ENCODE measurements around the gene FADS1.

FADS1 gene

DNA sequence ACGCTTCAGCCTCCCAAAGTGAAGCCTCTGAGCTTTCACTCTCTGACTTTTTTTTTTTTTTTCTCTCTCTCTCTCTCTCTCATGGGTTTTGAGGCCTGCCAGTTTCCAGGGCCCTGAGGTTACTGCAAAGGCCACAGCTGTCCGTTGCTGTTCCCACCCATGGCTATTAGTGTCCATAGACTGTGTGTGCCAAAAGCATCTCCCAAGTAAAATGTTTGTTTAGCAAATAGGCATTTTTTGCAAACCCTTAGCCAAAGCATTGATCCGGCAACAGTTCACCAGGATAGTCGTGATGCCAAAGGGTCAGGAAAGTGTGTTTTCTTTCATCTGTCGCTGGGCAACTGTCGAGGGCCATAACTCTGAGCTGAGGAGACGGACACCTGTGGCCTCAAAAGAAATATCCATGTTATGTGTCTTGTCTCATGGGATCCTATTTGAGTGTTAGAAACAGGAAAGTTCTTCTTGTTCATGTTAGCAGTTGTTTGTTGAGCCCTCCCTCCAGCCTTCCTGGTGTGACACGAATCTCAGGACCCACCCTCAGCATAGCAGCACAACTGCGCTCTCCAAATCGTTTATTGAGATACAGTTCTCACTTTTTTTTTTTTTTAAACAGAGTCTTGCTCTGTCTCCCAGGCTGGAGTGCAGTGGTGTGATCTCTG is 29.7 kb upstream of the FADS1 start:
- no peak for DNase-seq
- ATAC-seq = no peak

DNA sequence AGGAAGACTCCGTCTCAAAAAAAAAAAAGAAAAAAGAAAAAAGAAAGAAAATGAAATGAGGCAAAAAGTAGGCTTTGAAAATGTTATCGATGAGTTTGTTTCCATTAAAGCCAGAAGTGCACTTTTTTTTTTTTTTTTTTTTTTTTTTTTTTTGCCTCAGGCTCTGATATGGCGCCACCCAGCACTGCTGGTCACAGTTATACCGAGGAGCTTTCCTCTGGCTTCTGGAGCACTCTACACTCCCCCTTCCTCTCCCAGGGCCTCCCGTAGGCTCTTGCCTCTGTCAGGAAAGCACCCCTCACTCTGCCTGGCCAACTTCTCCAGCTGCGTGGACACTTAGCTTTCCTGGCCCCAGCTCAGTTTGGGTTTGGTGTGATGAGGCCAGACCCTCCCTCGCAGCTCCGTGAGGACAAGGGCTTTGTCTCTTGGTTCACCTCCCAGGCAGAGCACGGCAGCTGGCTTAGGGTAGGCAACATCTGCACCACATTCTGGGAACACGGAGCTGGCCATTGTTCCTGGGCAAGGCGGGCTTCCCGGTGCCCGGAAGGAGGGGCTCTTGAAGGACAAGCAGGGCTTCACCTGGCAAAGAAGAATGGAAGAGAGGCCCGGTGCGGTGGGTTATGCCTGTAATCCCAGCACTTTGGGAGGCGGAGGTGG is 28.2 kb upstream of the FADS1 start:
- no peak for ATAC-seq
- DNase-seq = no peak

DNA sequence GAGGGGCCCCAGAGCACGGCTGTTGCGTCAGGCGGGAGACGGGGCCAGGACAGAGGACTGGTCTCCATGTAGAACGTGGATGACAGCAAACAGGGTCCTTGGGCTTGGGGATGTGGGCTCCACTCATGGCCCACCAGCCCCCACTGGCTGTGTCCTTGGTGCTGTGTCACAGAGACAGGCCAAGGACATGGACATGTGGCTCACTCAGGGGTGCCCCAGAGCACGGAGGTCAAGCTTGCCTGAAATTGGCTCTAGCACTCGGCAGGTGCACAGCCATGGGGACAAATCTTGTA is 25.7 kb upstream of the FADS1 start:
- DNase-seq = no peak

DNA sequence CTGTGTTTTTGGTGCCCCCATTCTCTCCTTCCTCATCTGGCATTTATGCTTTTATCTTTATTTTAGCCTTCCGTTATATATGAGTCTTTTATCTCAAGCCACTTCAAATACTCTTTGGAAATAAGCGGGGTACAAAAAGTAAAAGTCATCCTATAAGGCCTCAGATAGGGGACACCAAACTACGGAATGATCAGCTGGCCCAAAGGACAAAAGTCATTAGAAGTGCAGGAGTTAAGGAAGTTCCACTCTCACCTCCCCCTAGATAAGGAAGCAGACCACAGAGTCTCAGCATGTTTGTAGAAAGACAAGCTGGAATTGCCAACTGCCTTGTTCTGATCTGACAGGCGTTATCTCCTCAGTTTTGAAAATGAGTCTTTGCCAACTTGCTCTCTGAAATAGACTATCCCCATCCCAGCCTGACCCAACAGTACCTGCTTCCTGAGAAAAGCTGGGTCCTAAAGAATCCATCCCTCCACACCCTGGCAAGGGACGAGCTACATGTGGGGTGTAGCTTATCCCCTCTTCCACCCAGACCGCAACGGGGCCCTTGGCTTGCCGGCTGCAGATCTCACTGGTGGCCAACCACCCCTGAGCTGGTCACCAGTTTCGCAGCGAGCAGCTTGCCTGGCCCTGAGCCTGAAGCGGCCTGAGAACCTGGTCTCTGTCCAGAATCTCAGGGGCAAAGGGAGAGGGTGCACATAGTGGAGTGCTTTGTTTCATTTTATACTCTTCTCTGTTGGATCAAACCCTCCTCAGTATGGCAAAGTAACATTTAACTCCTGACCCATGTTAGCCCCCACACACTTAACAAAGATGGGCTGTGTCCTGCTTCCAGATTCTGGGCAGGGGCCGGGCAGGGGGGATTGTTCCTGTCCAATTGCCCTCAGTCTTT is 25.1 kb upstream of the FADS1 start:
- DNase-seq (no peak), ATAC-seq (no peak)

More for the DNA sequence above, 25.7 kb upstream of the FADS1 start:
- ATAC-seq = no peak

DNA sequence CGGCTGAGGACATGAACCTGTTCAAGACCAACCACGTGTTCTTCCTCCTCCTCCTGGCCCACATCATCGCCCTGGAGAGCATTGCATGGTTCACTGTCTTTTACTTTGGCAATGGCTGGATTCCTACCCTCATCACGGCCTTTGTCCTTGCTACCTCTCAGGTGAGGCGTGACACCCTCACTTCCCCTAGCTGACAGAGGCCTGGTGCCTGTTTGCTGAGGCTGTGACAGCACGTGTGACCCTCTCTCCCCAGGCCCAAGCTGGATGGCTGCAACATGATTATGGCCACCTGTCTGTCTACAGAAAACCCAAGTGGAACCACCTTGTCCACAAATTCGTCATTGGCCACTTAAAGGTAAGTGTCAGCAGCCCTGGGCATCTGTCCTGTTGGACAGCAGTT is 23.6 kb upstream of the FADS1 start:
- ATAC-seq (no peak), DNase-seq (no peak)

DNA sequence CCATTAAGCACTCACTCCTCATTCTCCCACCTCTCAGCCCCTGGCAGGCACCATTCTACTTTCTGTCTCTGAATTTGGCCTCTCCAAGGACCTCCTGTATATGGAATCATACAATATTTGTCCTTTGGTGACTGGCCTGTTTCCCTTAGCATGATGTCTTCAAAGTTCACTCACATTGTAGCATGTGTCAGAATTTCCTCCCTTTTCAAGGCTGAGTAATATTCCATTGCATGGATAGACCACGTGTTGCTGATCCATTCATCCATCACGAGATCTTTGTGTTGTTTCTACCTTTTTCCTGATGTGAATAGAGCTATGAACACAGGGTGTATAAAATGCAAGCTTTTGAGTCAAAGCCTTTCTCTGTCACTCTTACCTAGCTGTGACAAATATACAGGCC is 22.9 kb upstream of the FADS1 start:
- DNase-seq = no peak
- no peak for ATAC-seq

DNA sequence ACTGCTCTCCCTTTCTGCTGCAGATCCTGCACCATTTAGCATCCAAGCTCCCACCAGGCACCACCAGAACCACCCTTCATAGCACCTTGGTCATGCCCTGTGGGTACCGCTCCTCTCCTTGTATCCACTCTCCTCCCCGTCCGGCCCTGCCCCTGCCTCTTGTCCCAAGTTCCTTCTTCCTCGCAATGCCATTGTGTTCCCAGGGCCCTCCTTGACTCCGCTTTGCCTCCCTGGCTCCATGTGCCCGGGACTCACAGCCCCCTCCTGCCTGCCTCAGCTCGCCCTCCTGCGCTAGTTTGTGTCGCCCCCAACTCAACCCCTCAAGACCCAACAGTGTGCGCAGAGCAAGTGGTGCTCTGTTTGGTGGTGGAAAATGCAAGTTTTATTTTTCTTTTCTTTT is 22.1 kb upstream of the FADS1 start:
- ATAC-seq (no peak), DNase-seq (no peak)

DNA sequence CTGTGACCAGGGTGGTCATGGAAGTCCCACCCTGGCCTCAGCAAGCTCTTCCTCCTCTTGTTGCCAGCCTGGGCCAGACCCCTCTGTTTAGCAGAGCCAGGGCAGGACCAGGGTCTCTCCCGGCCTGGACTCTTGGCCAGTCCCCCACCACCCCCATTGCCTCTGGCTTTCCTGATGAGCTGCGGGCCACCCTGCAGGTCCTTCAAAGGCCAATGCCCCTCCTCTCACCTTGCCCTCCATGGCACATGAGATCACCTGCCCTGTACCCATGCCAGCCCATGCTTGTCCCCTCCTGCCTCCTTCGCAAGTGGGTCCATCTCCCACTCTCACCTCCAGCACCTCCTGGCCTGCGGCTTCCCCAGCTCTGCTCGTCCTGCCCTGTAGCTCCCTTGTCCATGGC is 21.7 kb upstream of the FADS1 start:
- DNase-seq (no peak), ATAC-seq (no peak)

DNA sequence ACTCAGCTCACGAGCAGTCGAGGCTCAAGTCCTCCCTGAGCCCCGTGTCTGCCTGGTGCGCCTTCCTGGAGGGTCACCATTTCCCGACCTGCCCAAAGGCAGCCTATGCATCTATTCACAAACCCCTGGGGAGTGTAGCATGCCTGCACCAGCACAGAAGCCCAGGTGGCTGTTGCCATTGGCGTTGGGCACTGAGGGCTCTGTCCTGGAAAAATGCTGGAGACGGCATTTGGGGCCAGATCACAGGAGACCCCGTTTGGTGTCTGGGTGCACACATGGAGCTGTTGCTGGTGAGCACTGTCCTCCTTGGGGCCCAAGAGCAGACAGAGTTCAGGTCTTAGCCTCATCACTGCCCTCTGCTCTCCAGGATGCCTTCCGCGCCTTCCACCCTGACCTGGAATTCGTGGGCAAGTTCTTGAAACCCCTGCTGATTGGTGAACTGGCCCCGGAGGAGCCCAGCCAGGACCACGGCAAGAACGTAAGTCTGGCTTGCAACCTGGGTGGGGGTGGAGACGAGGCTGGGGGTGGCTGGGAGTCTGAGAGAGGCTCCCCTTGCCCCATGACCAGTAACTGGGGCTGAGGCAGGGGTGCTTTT is 20.7 kb upstream of the FADS1 start:
- DNase-seq = no peak
- no peak for ATAC-seq

DNA sequence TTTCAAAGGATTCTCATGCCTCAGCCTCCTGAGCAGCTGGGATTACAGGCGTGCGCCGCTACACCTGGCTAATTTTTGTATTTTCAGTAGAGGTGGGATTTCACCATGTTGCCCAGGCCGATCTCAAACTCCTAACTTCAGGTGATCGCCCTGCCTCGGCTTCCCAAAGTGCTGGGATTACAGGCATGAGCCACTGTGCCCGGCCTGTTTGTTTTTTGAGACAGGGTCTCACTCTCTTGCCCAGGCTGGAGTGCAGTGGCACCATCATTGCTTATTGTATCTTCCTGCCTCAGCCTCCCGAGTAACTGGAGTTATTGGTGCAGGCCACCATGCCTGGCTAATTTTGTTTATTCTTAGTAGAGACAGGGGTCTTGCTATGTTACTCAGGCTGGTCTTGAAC is 19.4 kb upstream of the FADS1 start:
- DNase-seq = no peak
- ATAC-seq = no peak

DNA sequence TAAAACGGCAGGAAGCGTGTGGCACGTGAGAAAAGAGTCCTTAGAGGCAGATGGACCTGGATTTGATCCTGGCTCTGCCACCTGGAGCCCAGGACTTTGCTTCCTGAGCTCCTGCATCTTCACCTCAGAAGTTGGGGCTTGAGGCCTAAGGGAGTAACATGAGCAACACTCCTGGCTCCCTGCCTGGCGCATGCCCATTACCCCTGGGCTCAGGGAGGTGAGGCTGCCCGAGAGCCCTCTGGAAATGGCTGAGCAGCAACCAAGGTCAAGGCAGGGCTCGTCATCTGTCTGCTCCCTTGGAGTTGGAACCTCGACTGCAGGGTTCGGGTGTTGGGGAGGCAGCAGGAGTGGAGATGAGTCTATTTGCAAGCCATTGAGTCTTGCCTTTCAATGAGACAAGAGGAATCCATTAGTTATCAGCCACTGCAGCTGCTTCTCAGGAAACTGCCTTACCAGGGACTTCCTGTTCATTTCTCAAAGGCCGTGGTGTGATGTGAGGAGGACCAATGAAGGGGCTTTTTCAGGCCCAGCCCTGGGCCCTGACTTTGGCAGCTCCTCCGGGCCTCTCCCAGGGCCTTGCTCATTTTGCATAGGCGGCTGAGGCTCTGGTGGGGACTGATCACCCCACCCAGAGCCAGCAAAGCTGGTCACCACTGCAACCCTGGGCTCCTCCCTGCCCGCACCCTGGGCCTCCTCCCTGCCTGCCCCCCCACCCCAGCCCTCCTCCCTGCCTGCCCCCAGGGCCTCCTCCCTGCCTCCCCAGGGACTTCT is 17.7 kb upstream of the FADS1 start:
- peak; percentile 97 for ATAC-seq
- peak; percentile 63 for DNase-seq

DNA sequence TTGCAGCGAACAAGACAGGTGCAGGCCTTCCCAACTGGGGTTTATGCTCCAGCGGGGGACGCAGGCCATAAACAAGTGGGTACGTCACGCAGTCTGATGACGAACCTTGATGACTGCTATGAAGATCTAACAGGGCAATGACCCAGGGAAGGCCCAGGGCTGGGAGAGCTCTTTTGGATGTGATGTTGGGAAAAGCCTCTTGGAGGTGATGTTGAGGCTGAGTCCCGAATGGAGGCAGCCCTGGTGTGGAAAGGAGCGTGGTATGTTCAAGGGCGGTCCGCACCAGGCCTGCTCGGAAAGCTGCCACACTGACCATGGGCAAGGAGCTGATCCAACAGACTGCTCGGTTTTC is 17.1 kb upstream of the FADS1 start:
- no peak for DNase-seq
- ATAC-seq = no peak

DNA sequence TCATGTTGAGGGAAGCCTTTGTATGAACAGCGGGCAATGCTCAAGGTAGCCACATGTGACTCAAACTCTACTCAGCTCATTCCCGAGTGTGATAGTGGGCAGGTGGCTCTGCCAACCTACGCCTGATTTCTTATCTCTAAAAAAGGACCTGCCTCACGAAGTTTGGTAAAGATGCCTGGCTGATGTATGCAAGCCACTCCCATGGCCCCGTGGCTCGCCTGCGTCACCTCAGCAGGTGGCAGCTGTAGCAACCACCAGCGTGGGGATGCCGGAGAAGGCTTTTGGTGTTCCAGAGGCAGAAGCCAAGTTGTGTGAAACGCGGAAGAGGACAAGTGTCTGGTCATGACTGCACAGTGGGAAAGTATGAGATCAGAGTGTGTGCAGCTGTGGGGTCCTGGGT is 16.7 kb upstream of the FADS1 start:
- DNase-seq (no peak), ATAC-seq (no peak)

DNA sequence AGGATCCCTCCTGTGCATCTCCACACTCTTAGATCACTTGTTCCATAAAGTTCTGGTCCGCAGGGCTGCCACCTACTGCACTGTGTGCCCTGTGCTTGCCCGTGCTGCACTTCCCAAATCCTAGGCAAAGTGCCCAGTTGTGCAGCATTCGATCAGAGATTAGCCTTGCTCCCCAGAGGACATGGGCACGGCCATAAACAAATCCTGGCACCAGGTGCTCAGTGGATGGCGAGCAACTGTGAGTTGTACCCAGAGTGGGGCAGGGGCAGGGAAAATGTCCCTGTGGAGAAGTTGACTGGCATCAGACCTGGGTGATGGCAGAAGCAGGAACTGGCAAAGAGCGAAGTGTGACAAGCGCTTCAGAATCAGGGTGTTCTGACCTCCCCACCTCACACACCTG is 16.0 kb upstream of the FADS1 start:
- no peak for DNase-seq
- ATAC-seq = no peak

DNA sequence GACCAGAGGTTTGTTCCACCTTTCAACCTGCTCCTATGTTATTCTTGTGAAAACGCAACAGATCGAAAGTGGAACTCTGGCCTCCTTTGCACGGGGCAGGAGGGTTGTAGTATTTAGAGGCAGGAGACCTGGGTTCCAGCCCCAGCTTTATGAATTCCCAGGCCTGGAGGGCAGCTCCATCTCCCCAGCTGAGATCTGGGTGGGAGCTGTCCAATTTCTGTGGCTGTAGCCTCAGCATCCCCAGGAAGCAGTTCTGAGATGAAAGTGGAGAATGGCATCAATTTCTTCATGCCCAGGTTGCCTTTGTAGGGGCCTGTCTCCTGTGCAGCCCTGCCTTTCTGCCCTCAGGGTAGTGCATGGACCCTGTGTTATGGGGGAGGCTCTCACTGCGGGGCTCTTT is 15.4 kb upstream of the FADS1 start:
- DNase-seq = no peak
- ATAC-seq = no peak

DNA sequence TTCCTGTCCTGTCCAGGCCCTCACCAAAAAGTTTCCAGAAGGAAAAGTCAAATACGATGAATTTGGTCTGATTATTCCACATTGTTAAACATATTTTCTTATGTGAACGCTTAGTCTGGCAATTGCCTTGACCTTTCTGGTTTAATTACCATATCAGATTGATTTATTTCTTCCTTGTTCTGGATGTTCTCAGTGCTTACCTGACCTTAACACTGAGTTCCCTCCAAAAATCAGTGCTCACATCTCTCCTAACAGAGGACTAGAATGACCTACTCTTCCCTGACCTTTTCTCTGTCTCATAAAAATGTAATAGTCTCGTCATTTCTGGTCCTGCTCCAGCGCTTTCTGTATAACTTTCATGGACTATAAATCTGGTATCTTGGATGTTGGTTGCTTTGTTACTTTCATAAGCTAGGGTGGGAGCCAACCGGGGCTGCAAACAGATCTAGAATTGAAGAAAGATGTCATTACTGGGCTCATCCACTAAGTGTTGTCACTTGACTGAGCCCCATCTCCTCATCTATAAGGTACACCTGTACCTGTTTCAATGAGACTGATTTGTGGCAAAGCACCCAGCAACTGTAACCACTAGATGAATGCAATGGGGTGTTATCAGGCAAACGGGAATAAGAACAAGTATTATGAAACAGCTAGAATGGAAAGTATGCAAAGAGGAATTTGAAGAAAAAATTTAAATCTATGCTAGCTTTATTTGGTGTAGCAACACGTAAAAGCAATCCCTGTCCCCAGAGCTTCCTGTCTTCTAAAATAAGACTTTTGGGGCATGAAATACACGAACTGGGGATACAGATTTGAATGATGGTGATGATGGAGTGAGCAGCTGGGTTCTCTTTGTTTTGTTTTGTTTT is 13.7 kb upstream of the FADS1 start:
- no peak for ATAC-seq
- DNase-seq = no peak

DNA sequence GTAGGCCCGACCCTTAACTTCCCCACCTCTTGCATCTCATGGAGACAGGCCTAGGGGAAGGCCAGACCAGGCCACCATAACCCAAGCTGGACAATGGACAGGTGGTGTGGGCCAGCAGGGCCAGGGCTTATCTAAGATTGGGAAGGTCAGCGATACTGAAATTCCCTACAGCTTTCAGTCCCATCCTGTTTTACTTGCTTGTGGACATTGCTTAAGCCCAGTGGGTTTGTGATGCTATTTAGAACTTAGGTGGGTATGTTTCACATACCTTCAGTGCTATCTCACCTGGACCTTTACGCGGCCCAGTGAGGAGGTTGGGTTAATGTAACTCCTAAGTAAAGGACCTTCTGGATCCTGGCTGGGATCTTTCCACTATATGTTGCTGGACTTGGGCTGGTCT is 13.0 kb upstream of the FADS1 start:
- DNase-seq (no peak), ATAC-seq (no peak)

DNA sequence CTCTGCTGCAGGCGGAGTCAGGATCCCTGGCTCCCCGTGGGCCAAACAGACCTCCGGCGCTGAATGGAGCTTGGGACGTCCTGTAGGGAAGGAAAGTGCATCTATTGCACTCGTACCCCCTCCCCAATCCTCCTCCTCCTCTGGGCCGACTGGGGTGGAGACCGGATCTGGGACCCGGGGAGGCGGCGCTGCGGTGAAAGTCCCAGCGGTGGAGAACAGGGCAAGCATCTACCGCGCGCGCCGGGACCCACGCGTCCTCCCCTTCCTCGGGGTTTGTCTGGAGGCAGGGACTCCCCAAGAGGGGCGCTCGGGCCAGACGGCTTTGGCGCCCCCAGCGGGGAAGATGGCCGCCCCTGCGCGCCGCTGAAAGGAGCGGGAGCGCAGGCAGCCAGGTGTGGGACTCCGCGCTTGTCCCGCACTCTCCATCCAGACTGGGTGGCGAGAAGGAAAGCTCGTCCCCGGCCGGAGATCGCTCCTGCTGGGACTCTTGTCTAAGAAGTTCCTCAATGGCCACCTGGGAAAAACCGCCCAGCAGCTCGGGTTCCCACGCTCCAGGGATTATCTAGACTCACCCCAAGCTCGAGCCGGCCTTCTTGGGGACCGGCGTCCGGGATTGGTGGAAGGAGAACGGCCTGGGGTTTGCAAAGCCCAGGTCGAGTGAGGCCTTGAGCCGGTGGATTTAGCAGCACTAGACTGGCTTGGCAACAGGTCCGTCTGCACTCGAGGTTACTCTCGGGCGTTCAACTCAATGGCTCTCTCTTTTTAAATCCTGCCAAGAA is 12.0 kb upstream of the FADS1 start:
- peak; percentile 61 for DNase-seq
- ATAC-seq = peak; percentile 42

DNA sequence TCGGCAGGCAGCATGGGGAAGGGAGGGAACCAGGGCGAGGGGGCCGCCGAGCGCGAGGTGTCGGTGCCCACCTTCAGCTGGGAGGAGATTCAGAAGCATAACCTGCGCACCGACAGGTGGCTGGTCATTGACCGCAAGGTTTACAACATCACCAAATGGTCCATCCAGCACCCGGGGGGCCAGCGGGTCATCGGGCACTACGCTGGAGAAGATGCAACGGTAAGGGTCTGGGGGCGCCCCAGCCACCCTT is 11.5 kb upstream of the FADS1 start:
- DNase-seq = no peak

DNA sequence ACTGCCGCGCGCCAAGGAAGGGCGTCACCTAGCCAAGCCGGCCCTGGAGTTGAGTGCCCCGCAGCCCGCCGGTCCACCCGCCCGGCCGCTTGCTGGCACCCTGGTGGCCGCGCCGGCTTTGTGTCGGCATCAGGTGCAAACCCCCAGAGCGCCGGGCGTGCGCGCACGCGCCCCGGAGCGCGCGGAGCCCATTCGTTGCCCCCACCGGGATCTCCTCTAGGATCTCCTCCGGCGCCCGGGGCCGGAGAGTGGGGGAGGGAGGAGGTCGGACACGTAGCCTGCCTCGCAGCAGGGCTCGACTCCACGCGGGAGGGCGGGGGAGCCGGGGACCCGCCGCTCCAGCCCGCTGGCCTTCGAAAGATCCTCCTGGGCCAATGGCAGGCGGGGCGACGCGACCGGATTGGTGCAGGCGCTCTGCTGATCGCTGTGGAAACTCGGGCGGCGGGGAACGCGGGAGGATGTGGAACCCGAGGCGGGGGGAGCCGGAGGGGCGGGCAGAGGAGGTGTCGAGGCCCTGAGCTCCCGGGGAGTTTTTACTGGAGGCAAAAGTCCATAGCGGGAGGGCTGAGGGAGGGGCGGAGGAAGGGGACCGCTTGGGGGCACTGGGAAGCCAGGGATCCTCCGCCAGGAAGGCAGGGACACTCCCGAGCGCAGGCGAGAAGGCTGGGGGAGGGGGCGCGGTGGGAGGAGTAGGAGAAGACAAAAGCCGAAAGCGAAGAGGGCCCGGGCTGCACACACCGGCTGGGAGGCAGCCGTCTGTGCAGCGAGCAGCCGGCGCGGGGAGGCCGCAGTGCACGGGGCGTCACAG is 11.0 kb upstream of the FADS1 start, which contains the start of gene FADS2:
FADS2 (plus strand) TSS at position 730 of the 808 bp plus-strand sequence. CDS start 91 bp downstream, outside the sequence.
- DNase-seq (peak; percentile 85), ATAC-seq (peak; percentile 82)

More for the DNA sequence above, 11.5 kb upstream of the FADS1 start:
- no peak for ATAC-seq
